GM18909 (cell line): ENCODE results near the gene OR51V1.

ENCODE experiments used
- ATAC-seq: cut with Tn5 transposase; IDR thresholded peaks from one replicate; pipeline ENCODE4 v1.9.1; 2021; ENCODE audit warnings: mild to moderate bottlenecking; ENCODE audit not compliant: unreplicated experiment, poor library complexity

OR51V1 gene

GRCh38 chr11:5231111-5231510 lies 30.6 kb upstream of the OR51V1 start:
- ATAC-seq, result no peak

- ATAC-seq, result no peak
Observed at GRCh38 chr11:5230266-5230665, 29.8 kb upstream of the OR51V1 start.

GRCh38 chr11:5229796-5230195 lies 29.3 kb upstream of the OR51V1 start:
- ATAC-seq, result no peak

GRCh38 chr11:5229356-5229755 lies 28.9 kb upstream of the OR51V1 start:
- no peak for ATAC-seq

GRCh38 chr11:5228124-5228523 lies 27.6 kb upstream of the OR51V1 start:
- no peak for ATAC-seq

GRCh38 chr11:5227681-5228080 lies 27.2 kb upstream of the OR51V1 start:
- ATAC-seq, result no peak

- no peak for ATAC-seq
Observed at GRCh38 chr11:5226732-5227310, 26.3 kb upstream of the OR51V1 start, which contains the start of gene HBB. HBB (minus strand) TSS chr11:5227071; CDS start chr11:5227021, 50 bp downstream.

- no peak for ATAC-seq
Observed at GRCh38 chr11:5225480-5225871, 25.0 kb upstream of the OR51V1 start.

GRCh38 chr11:5224538-5225479 lies 24.3 kb upstream of the OR51V1 start:
- no peak for ATAC-seq

- no peak for ATAC-seq
Observed at GRCh38 chr11:5223686-5224085, 23.2 kb upstream of the OR51V1 start.

- ATAC-seq, result no peak
Observed at GRCh38 chr11:5223146-5223545, 22.7 kb upstream of the OR51V1 start.

- ATAC-seq, result no peak
Observed at GRCh38 chr11:5210376-5210885, 9.9 kb upstream of the OR51V1 start.

- peak; percentile 84 for ATAC-seq
Observed at GRCh38 chr11:5204787-5205186, 4.3 kb upstream of the OR51V1 start.

- no peak for ATAC-seq
Observed at GRCh38 chr11:5203366-5203765, 2.9 kb upstream of the OR51V1 start.

- no peak for ATAC-seq
Observed at GRCh38 chr11:5198285-5198684, 2.2 kb downstream of the OR51V1 start.

- ATAC-seq, result no peak
Observed at GRCh38 chr11:5197536-5197935, 2.9 kb downstream of the OR51V1 start.

- ATAC-seq, result no peak
Observed at GRCh38 chr11:5196731-5197130, 3.8 kb downstream of the OR51V1 start.

- no peak for ATAC-seq
Observed at GRCh38 chr11:5196067-5196466, 4.4 kb downstream of the OR51V1 start.

- ATAC-seq, result no peak
Observed at GRCh38 chr11:5192738-5193137, 7.7 kb downstream of the OR51V1 start.

GRCh38 chr11:5188201-5188600 lies 12.3 kb downstream of the OR51V1 start:
- ATAC-seq, result no peak

- no peak for ATAC-seq
Observed at GRCh38 chr11:5178046-5178837, 22.2 kb downstream of the OR51V1 start.
